Fibroblast of lung (primary cell): Measurements from ENCODE around the gene FLT3. TPM values are rescaled to one million over a fixed set of nuclear protein-coding genes. Genes with fewer than 3 reads are reported as not detected.

Experiments used
- DNase-seq, 2 donors: peaks; one replicate each; pipeline versions ENCODE4 v3.0.0 to v3.0.0-alpha.2; 2010; ENCODE audit warnings: low read depth in 2 of 2
- H2AFZ ChIP-seq: 2 replicates; pipeline ENCODE4 v1.5.1; 2012; ENCODE audit warnings: low read length, control low read depth, inconsistent platforms
- H3K27ac ChIP-seq: 2 replicates; pipeline ENCODE4 v1.5.1; 2011; ENCODE audit warnings: low read length, control low read depth; ENCODE audit not compliant: insufficient read depth
- H3K27me3 ChIP-seq: 2 replicates; pipeline ENCODE4 v1.5.1; 2011; ENCODE audit warnings: mild to moderate bottlenecking, low read length; ENCODE audit not compliant: control insufficient read depth, insufficient read depth
- H3K36me3 ChIP-seq: 2 replicates; pipeline ENCODE4 v1.5.1; 2011; ENCODE audit warnings: low read length; ENCODE audit not compliant: control insufficient read depth, insufficient read depth
- H3K4me1 ChIP-seq: 2 replicates; pipeline ENCODE4 v1.5.1; 2011; ENCODE audit warnings: low read length; ENCODE audit not compliant: control insufficient read depth, insufficient read depth; ENCODE audit errors: extremely low read depth
- H3K4me2 ChIP-seq: 2 replicates; pipeline ENCODE4 v1.5.1; 2011; ENCODE audit warnings: low read length, control low read depth; ENCODE audit not compliant: insufficient read depth; ENCODE audit errors: extremely low read depth
- H3K4me3 ChIP-seq, 4 experiments: fragments of 200-600 bp in 1 of 4; sonication (generic) in 1 of 4; replicated peaks in 1 of 4; 2 replicates each; pipeline ENCODE4 v1.5.1; 2011 to 2016; ENCODE audit warnings: low read length in 4 of 4, low read depth in 3 of 4, mild to moderate bottlenecking in 3 of 4, control low read depth in 2 of 4, inconsistent platforms in 1 of 4, mixed read lengths in 1 of 4; ENCODE audit not compliant: insufficient read depth in 1 of 4; ENCODE audit errors: control extremely low read depth in 1 of 4
- H3K79me2 ChIP-seq: 2 replicates; pipeline ENCODE4 v1.5.1; 2012; ENCODE audit warnings: mild to moderate bottlenecking, low read length, inconsistent platforms; ENCODE audit not compliant: control insufficient read depth, insufficient read depth
- H3K9ac ChIP-seq: 2 replicates; pipeline ENCODE4 v1.5.1; 2011; ENCODE audit warnings: mild to moderate bottlenecking, low read length, control low read depth; ENCODE audit not compliant: insufficient read depth
- H3K9me3 ChIP-seq: 2 replicates; pipeline ENCODE4 v1.5.1; 2012; ENCODE audit warnings: low read depth, low read length; ENCODE audit not compliant: control insufficient read depth, insufficient read depth
- H4K20me1 ChIP-seq: 2 replicates; pipeline ENCODE4 v1.5.1; 2011; ENCODE audit warnings: low read length; ENCODE audit not compliant: control insufficient read depth, insufficient read depth; ENCODE audit errors: extremely low read depth
- CTCF ChIP-seq, 2 donors: IDR thresholded peaks in 1 of 2; conservative IDR thresholded peaks in 1 of 2; 1 replicate in 1 of 2; 2 replicates in 1 of 2; pipeline ENCODE4 v1.5.1; 2011 to 2012; ENCODE audit warnings: low read length in 2 of 2, control low read depth in 1 of 2, inconsistent platforms in 1 of 2, low read depth in 1 of 2, mild to moderate bottlenecking in 1 of 2
- EZH2 ChIP-seq: IDR thresholded peaks from 2 replicates; pipeline ENCODE4 v1.5.1; 2012; ENCODE audit warnings: low read length, control low read depth, mild to moderate bottlenecking; ENCODE audit errors: missing control alignments
- polyA plus RNA-seq, 2 donors: library from polyadenylated mRNA; depleted of rRNA in 1 of 2; stranded (reverse) in 1 of 2; unstranded in 1 of 2; fragments of >200 nt; gene quantifications; 2 replicates each; pipeline ENCODE4 v1.2.1, GENCODE V29; 2011 to 2012; ENCODE audit warnings: missing spikeins in 1 of 2
- total RNA-seq: library from RNA; depleted of rRNA; stranded (reverse); fragments of >200 nt; gene quantifications from 2 replicates; pipeline ENCODE4 v1.2.1, GENCODE V29; 2014

Gene FLT3
- total and polyA plus RNA-seq, 2 donors (not counting 1 experiment from before 2014, with no cell fraction given), result not detected

GRCh38 chr13:28129911-28130693 is 29.7 kb upstream of the FLT3 start:
- Histone ChIP-seq H3K79me2 (no peaks in the 10 kb centered on the region), H4K20me1 (no peaks in the 10 kb centered on the region), H3K4me2 (no peak overlapping the region), H3K9me3 (no peaks in the 10 kb centered on the region), H3K4me1 (no peaks in the 10 kb centered on the region), H3K27ac (no peak overlapping the region), H2AFZ (no peak overlapping the region), H3K4me3 (no peak overlapping the region), H3K9ac (no peak overlapping the region), H3K27me3 (no peaks in the 10 kb centered on the region), H3K36me3 (no peaks in the 10 kb centered on the region)
- DNase-seq, result peak in 1 of 2 donors; percentile 3
- TF ChIP-seq CTCF (conservative IDR thresholded peaks at IDR 0.05 in 1 of 2, IDR thresholded peaks at IDR 0.05 in 1 of 2; ENCODE audit: low read depth in 1 of 2, low read length in 2 of 2), result no peak
- TF ChIP-seq EZH2, result no peak

GRCh38 chr13:28128926-28129325 is 28.6 kb upstream of the FLT3 start:
- Histone ChIP-seq H3K9ac (no peak overlapping the region), H3K4me2 (no peak overlapping the region), H3K4me1 (no peaks in the 10 kb centered on the region), H3K9me3 (no peaks in the 10 kb centered on the region), H3K79me2 (no peaks in the 10 kb centered on the region), H3K27ac (no peak overlapping the region), H3K27me3 (no peaks in the 10 kb centered on the region), H2AFZ (no peak overlapping the region), H3K4me3 (no peak overlapping the region), H3K36me3 (no peaks in the 10 kb centered on the region), H4K20me1 (no peaks in the 10 kb centered on the region)
- TF ChIP-seq EZH2 (no peak), CTCF (conservative IDR thresholded peaks at IDR 0.05 in 1 of 2, IDR thresholded peaks at IDR 0.05 in 1 of 2; ENCODE audit: low read depth in 1 of 2, low read length in 2 of 2) (no peak)
- no peak for DNase-seq

DNA sequence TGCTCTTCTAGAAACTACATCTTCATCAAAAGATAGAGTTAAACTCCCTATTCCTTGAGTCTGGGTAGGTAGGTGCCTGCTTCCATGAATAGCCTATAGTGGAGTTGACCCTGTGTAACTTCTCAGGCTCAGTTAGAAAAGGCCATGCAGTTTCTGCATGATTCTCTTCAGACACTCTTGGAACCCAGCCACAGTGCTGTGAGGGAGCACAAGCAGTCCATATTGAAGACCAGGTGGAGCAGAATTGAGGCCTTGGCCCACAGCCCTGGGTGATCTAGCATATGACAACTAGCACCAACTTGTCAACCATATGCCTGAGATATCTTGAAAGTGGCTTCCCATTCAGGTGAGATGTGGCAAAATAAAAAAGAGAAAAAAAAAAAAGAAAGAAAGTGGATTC is 27.7 kb upstream of the FLT3 start:
- H3K27me3 ChIP-seq, result no peaks in the 10 kb centered on the region
- H3K4me3 ChIP-seq, result no peak overlapping the region
- no peak overlapping the region for H3K9ac ChIP-seq
- H3K27ac ChIP-seq, result no peak overlapping the region
- H3K79me2 ChIP-seq, result no peaks in the 10 kb centered on the region
- TF ChIP-seq EZH2 (no peak), CTCF (conservative IDR thresholded peaks at IDR 0.05 in 1 of 2, IDR thresholded peaks at IDR 0.05 in 1 of 2; ENCODE audit: low read depth in 1 of 2, low read length in 2 of 2) (no peak)
- H2AFZ ChIP-seq, result no peak overlapping the region
- H3K4me2 ChIP-seq, result no peak overlapping the region
- no peaks in the 10 kb centered on the region for H3K9me3 ChIP-seq
- no peak for DNase-seq
- H4K20me1 ChIP-seq, result no peaks in the 10 kb centered on the region
- no peaks in the 10 kb centered on the region for H3K36me3 ChIP-seq
- H3K4me1 ChIP-seq, result no peaks in the 10 kb centered on the region
